22Rv1 (cell line): ENCODE results near the gene ITK.

Experiments used
- H3K27ac ChIP-seq: fragments of 450-650 bp; 2 replicates; pipeline ENCODE4 v1.5.1; 2017
- ZFX ChIP-seq: fragments of 450-650 bp; IDR thresholded peaks from 2 replicates; pipeline ENCODE4 v1.6.1; 2017; ENCODE audit warnings: antibody characterized with exemption, borderline replicate concordance
- TF ChIP-seq, protein P1 (sequence below): fragments of 450-650 bp; IDR thresholded peaks from 2 replicates; pipeline ENCODE4 v1.5.1; 2017; ENCODE audit warnings: mild to moderate bottlenecking

ITK gene

DNA sequence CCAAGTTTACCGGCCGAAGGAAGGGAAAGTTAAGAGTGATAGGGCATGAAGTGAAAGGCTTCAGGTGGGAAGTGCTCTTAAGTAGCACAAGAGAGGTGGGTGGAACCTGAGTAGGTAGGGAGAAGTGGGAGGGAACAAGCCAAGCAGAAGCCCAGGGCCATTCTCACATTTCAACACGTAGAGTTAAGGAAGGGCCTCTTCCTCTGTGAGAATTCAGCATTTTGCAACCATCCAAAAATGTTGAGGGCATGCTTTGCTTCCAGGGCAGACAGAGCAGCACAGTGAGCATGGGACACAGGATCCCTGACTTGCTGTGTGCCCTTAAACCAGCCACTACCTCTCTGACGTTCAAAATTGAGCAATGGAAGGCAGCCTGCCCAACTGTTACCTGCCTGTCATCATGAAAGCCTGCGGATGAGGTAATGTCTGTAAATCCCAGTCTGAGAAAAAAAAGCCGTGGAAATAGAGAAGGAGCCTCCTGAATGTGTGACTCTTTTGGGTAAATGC, 88.6 kb downstream of the ITK start:
- H3K27ac ChIP-seq, result no peak overlapping the region
- TF ChIP-seq, protein P1, sequence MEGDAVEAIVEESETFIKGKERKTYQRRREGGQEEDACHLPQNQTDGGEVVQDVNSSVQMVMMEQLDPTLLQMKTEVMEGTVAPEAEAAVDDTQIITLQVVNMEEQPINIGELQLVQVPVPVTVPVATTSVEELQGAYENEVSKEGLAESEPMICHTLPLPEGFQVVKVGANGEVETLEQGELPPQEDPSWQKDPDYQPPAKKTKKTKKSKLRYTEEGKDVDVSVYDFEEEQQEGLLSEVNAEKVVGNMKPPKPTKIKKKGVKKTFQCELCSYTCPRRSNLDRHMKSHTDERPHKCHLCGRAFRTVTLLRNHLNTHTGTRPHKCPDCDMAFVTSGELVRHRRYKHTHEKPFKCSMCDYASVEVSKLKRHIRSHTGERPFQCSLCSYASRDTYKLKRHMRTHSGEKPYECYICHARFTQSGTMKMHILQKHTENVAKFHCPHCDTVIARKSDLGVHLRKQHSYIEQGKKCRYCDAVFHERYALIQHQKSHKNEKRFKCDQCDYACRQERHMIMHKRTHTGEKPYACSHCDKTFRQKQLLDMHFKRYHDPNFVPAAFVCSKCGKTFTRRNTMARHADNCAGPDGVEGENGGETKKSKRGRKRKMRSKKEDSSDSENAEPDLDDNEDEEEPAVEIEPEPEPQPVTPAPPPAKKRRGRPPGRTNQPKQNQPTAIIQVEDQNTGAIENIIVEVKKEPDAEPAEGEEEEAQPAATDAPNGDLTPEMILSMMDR, result no peak
- TF ChIP-seq ZFX, result no peak

DNA sequence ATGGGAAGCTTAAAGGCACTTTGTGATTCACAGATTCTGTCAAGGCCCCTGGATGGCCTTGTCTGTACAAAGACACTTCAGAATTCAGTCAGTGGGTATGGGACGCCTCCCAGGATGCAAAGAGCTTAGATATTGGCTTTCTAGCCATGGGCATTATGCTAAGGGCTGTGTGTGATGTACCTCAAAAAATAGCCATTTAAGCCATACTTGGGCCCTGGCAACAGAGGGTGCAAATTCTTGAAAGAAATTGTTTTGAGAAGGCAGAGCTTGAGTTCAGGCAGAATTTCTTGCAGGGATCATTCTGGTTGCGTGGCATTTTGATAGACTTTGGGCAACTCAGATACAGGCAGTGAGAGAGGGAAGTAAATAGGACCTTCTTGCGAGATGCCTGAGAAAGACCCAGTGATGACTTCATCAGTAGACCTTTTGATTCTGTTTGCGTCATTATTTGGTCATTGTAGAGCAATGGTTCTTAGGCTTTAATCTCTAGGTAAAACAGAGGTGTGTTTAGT, 89.2 kb downstream of the ITK start:
- no peak for TF ChIP-seq ZFX
- TF ChIP-seq, protein P1, result no peak
- no peak overlapping the region for H3K27ac ChIP-seq

DNA sequence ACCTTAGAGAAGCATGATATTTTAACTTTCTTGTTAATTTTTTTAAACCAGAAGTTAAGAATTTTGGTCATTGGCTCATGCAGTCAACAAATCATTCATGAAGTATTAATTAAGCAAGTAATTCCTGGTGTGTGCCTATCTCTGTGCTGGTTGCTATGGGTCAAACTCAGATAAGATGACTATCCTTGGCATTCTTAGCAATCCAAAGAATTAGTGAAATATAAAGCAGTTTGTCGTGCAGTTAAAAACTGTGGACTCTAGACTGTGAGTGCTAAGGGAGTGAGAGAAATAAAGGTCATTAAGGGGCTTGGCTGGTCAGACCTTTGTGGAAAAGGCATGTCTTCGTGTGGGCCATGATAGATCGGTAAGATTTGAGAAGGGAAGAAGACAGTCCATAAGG, 90.1 kb downstream of the ITK start:
- TF ChIP-seq, protein P1, result no peak
- TF ChIP-seq ZFX, result no peak
- no peak overlapping the region for H3K27ac ChIP-seq

DNA sequence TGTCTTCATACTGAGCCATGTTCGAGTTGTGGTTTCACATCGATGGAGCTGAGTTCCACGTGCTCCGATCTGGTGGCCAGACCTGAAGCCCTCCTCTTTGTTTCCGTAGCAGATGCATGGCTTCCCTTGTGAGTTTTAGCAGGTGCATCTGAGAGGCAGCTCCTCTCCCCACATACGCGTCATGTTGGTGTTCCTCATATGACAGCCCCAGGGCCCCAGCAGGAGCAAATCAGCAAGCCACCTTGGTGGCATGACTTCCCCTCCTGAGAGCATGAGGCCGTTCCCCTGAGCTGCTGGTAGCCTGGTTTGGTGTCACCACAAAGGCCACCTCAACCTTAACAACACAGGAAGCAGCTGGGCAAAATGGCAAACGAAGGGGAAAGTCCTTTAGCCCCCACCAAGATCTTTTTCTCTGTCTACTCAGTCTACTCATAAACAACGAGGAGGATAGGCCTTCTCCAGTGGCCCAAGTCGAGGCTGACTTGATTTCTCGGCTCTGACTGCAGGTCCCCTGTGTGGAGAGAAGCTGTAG, 91.2 kb downstream of the ITK start:
- no peak for TF ChIP-seq ZFX
- TF ChIP-seq, protein P1, result no peak
- no peak overlapping the region for H3K27ac ChIP-seq

DNA sequence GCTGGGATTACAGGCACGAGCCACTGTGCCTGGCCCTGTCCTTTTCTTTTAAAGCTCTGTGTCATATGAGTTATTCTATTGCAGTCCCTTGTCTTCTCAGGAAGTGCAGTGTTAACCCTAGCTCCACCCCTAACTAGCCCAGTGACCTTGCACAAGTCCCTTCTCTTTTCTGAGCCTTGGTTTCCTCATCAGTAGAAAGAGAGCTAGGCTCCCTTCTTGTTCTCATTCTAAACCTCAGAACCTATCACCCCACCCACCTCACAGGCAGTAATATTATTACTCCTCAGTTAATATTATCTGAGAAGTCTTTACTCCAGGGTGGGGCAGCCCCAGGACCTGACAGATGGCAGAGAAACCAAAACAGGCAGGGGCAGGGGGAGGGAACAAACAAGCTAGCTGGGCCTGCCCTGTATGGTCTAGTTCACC, 92.5 kb downstream of the ITK start:
- no peak overlapping the region for H3K27ac ChIP-seq
- TF ChIP-seq, protein P1, result no peak
- TF ChIP-seq ZFX, result no peak

DNA sequence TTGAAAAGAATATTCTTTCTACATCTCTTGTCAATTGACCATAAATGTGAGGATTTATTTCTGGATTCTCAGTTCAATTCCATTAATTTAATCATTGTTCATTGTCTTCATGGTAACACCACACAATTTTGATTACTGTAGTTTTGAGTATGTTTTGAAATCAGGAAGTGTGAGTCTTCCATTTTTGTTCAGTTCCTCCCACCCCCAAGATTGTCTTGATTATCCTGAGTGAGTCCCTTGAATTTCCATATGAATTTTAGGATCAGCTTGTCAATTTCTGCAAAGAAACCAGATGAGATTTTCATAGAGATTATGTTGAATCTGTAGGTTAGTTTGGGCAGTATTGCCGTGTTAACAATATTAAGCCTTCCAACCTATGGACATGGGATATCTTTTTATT, 94.8 kb downstream of the ITK start:
- TF ChIP-seq, protein P1, result no peak
- TF ChIP-seq ZFX, result no peak
- no peak overlapping the region for H3K27ac ChIP-seq

DNA sequence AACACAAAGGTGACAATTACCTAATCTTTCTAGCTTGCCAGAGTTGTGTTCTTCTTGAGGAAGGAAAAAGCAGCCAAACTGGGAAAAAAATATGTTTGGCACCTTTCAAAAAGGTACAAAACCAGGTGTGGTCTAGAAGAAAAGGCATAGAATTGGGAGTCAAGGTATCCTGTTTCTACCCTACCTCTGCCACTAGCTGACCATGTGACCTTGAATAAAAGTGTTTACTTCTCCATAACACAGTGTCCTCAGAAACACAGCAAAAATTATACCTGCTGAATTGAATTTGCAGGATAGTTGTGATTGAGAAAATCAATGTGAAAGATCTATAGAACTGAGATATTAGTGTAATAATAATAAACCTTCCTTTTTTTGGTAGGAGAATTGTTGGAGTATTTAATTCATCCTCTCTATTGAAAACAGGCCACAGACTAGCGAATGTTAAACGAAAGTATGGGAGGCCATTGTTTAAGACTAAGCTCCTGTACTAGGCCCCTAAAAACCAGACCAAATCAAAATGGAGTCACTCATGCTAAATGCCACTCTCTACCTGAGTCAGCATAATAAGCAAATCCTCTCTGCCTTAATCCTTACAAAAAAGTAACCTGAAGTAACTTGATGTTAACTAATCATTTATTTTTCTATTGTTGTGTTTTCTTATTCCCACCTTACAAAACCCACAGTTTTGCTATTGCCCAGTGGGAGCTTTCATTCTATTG, 97.8 kb downstream of the ITK start:
- H3K27ac ChIP-seq, result 0 out of 2 replicates have a peak overlapping the region, but pooled peaks have one; percentile 10
- no peak for TF ChIP-seq ZFX
- TF ChIP-seq, protein P1, result no peak
